ENCODE data around the gene TANGO2.

The TANGO2 gene

DNA sequence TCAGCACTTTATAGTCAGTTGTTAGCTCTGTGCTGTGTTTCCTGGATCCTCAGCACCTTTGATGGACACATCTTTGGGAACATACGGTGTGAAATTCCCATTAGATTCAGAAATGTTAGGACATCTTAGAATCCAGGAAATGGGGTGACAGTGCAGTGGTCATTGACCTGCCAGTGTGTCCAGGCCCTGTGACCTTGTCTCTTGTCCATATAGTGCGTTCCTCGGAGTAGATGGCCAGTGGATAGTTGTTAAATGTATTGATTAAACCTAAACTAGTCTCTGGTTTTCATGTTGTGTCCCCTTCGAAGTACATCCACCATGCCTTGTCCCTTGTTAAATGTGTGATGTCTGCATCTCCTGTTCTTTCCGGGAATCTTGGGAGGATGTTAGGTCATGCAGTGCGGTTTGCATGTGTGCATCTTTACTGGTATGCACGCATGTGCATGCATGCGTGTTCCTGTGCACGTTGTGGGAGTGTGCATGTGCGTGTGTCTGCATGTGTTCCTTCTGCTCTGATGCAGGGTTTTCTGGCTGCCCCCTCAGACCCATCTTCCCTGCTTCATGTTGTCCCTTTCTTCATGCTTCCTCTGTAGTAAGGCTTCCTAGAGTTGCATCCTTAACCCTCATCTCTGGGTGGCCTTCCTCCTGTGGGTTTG is 63.1 kb downstream of the TANGO2 start:
- H3K4me3 ChIP-seq (ENCODE audit: low read depth, low read length), result no peak overlapping the region
- no peak for TF ChIP-seq CTCF (IDR thresholded peaks at IDR 0.05; ENCODE audit: borderline replicate concordance, insufficient read depth, low read depth, low read length)

GRCh38 chr22:20084547-20085413 is 63.9 kb downstream of the TANGO2 start:
- peak; percentile 59; the same call in 1 of the 2 replicates for TF ChIP-seq CTCF (IDR thresholded peaks at IDR 0.05; ENCODE audit: borderline replicate concordance, insufficient read depth, low read depth, low read length)
- no peak overlapping the region for H3K4me3 ChIP-seq (ENCODE audit: low read depth, low read length)

GRCh38 chr22:20085651-20086050 is 64.7 kb downstream of the TANGO2 start:
- no peak for TF ChIP-seq CTCF (IDR thresholded peaks at IDR 0.05; ENCODE audit: borderline replicate concordance, insufficient read depth, low read depth, low read length)
- H3K4me3 ChIP-seq (ENCODE audit: low read depth, low read length), result no peak overlapping the region

DNA sequence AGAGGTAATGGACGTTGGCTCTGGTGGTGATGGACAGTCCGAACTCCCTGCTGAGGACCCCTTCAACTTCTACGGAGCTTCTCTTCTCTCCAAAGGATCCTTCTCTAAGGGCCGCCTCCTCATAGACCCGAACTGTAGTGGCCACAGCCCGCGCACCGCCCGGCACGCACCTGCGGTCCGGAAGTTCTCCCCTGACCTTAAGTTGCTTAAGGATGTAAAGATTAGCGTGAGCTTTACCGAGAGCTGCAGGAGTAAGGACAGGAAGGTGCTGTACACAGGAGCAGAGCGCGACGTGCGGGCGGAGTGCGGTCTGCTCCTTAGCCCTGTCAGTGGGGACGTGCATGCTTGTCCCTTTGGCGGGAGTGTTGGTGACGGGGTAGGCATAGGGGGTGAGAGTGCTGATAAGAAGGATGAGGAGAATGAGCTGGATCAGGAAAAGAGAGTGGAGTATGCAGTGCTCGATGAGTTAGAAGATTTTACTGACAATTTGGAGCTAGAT is 65.2 kb downstream of the TANGO2 start:
- no peak overlapping the region for H3K4me3 ChIP-seq (ENCODE audit: low read depth, low read length)
- TF ChIP-seq CTCF (IDR thresholded peaks at IDR 0.05; ENCODE audit: borderline replicate concordance, insufficient read depth, low read depth, low read length), result no peak

- H3K4me3 ChIP-seq (ENCODE audit: low read depth, low read length), result no peak overlapping the region
- TF ChIP-seq CTCF (IDR thresholded peaks at IDR 0.05; ENCODE audit: borderline replicate concordance, insufficient read depth, low read depth, low read length), result no peak
These were observed 65.9 kb downstream of the TANGO2 start for GRCh38 chr22:20086763-20087162.

DNA sequence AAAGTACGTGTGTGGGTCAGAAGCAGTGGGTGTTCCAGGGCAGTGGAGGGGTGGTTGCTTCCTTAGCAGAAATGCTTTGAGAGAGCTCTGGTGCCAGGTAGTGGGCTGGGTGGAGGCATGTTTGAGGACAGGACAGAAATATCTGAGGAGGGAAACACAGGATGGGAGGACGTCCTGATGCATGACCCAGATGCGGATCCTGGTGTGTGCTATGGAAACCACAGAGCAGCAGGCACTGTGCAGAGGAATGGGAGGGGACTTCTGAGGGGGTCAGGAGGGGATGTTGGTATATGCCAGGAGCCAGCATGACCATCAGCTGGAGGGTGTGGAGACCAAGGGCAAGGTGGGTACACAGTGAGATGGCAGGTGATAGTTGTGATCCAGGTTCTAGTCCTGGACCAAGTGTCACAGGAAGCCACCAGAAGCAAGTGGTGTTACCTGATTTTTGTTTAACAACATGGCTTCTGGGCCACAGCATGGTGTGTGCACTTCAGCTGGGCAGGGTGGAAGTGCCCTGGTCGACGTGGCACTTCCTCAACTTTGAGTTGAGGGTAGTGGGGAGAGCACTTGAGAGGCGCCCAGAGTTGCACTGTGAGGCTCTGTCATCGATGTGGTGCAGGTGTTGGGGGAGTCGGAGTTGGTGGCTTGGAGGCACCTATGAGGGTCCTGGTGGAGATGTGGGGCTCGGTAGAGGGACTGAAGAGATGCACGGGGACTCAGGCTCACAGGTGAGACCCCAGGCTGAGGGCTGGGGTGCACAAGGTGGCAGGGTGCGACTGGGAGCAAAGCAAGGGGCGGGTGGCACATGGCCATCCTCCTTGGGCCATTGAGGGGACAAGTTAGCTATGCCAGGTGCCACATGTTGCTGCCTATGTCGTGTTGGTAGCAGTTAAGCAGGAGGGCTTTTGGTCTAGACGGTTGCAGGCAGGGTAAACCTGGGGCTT is 66.7 kb downstream of the TANGO2 start:
- no peak for TF ChIP-seq CTCF (IDR thresholded peaks at IDR 0.05; ENCODE audit: borderline replicate concordance, insufficient read depth, low read depth, low read length)
- H3K4me3 ChIP-seq (ENCODE audit: low read depth, low read length), result no peak overlapping the region
